GF-D8 (cell line): ENCODE measurements around the gene UTP4.
"Not testable (repeated sequence)": the region's sequence is repeated elsewhere in the genome, so short reads cannot be mapped to it uniquely, and the experiment has no call there.

ENCODE experiments used
- DNase-seq: peaks from one replicate; lab custom pipeline; 2025; lab: John Stamatoyannopoulos, UW

The UTP4 gene

DNA sequence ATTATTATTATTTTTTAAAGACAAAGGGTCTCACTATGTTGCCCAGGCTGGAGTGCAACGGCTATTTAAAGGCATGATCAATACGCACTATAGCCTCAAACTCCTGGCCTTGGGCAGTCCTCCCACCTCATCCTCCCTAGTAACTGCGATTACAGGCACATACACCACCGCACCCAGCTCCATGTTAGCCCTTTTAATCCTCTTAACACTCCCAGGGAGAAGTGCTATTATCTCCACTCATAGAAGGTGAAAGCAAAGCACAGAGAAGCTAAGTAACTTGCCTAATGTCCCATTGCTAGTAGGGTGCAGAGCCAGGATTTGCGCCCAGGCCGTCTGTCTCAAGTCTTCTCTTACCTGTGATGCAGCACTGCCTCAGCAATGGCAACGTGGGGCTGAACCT, 22.0 kb upstream of the UTP4 start:
- DNase-seq: no peak

DNA sequence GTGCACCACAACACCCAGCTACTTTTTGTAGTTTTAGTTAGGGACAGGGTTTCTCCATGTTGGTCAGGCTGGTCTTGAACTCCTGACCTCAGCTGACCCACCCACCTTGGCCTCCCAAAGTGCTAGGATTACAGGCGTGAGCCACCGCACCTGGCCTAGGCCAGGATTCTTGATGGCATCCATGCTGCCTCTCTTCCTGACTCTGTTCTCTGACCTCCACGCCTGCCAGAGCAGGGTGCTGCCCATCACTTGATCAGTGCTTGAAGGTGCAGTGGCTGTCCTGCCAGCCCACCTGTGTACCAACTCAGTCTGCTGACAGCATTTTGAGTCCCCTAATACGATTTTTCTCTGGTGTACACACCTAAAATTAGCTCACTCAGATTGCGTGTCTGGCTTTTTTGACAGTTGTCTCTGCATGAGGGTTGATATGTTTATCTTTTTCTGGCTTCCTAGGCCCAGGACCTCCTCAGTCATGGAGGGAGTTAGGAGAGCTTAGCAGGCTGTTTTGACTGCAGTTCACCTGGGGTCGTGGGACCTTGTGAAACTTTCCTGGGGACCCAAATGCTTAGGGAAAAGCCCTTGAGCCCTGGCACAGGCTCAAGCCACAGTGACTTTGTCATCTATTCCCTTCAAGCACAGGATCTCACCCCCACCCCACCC, 21.1 kb upstream of the UTP4 start:
- no peak for DNase-seq

DNA sequence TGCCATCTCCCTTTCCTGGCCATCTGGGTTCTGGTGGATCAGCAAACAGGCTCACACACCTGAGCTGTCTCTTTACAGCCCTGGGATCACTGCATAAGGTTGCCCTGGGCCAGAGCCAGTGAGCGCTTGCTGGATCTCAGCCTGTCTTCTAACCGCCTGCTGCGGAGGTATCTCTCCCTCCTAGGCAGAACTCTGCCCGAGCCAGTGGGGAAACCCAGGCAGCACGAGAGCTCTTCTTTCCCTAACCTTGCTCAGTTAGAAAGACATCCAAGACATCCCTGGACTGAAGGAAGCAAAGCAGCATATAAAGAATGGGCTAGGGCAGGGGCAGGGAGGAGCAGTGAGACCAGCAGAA, 20.6 kb upstream of the UTP4 start:
- DNase-seq: no peak

DNA sequence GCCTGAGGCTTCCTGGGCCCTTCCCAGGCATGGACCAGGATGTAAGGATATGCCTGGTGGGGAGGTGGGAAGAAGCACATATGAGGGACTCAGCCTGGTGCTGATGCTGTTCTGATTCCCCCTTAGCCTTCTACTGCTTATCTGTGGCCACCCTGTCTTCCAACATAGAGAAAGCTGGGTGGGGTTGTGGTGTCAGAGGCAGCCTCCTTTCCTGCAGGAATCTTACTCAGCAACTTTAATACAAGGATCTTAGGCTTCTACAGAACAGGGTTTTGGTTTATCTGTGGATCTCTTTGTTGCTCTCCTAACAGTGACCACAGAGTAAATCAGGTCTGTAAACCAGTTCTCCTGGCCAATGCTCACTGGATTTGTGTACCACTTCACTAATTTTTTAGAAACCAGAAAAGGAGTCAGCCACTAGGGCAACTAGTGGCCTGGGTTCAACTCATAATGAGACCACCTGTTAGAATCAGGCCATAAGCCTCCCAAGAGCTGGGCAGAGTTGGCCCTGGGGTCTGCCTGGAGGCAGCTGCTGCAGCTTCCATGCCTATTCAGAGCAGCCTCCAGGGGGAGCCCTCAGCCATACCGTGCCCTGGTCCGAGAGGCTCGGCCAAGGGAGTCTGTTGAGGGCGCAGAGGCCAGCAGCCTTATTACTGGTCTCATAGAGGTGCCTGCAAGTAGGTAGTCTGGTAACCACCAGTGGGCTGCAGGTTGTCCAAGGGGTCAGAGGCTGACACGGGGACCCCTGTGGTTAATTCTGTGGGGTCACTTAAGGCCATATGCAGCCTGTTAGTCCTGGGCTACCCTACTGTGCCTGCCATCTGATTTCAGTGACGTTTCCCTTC, 19.9 kb upstream of the UTP4 start:
- DNase-seq: no peak

DNA sequence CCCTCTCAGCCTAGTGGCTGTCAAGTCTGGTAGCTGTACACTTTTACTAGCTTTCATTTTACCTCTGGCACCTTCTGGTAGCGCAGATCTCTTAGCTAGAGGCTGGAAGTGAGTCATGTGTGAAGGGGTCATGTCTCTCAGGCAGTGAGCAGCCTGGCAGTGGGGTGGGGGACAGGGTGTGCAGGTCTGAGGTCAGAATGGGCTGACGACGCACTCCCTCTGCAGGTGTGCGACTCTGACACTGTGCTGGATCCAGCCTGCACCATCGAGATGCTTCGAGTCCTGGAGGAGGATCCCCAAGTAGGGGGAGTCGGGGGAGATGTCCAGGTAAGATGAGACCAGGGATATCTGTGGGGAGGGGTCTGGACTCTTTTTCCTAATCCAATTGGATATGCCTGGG, 19.2 kb upstream of the UTP4 start:
- DNase-seq: no peak

DNA sequence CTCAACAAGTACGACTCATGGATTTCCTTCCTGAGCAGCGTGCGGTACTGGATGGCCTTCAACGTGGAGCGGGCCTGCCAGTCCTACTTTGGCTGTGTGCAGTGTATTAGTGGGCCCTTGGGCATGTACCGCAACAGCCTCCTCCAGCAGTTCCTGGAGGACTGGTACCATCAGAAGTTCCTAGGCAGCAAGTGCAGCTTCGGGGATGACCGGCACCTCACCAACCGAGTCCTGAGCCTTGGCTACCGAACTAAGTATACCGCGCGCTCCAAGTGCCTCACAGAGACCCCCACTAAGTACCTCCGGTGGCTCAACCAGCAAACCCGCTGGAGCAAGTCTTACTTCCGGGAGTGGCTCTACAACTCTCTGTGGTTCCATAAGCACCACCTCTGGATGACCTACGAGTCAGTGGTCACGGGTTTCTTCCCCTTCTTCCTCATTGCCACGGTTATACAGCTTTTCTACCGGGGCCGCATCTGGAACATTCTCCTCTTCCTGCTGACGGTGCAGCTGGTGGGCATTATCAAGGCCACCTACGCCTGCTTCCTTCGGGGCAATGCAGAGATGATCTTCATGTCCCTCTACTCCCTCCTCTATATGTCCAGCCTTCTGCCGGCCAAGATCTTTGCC, 18.0 kb upstream of the UTP4 start:
- DNase-seq: no peak

DNA sequence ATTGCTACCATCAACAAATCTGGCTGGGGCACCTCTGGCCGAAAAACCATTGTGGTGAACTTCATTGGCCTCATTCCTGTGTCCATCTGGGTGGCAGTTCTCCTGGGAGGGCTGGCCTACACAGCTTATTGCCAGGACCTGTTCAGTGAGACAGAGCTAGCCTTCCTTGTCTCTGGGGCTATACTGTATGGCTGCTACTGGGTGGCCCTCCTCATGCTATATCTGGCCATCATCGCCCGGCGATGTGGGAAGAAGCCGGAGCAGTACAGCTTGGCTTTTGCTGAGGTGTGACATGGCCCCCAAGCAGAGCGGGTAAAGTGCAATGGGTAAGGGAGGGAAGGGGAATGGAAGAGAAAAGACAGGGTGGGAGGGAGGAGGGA, 17.5 kb upstream of the UTP4 start:
- no peak for DNase-seq

DNA sequence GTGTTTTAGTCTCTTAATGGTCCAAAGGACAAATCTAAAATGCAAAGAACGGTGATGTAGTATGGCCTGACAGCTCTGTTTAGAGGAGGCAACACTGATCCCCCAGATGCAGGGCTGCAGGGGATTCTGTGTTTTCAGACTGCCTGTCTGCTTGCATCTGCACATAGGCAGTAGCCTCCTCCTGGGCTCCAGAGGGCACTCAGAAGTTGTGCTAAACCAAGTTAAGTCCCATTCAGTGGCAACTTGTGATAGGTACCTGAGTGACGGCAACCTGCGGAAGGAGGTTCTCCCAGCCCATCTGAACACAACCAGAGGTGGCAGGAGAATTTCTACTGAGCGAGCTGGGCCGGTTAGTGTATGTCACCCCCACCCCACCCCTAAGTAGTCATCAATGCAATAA, 17.1 kb upstream of the UTP4 start:
- DNase-seq: no peak

DNA sequence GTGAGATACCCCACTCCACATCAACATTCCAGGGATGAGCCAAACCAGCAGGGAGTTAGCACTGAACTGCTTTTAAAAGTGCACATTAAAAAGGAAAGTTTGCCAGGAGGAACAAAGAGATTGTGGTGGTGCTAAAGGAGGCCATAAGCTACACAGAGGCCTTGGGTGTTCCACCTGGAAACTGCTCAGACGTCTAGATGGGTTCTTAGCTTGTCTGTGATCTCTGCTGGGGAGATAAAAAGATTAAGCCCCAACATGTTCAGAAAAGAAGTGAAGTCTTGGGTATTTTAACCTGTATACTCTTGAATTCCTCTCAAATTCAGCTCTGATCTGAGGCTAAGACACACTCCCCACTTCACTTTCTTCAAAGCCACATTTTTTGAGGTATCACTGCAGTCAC, 16.6 kb upstream of the UTP4 start:
- DNase-seq: no peak

DNA sequence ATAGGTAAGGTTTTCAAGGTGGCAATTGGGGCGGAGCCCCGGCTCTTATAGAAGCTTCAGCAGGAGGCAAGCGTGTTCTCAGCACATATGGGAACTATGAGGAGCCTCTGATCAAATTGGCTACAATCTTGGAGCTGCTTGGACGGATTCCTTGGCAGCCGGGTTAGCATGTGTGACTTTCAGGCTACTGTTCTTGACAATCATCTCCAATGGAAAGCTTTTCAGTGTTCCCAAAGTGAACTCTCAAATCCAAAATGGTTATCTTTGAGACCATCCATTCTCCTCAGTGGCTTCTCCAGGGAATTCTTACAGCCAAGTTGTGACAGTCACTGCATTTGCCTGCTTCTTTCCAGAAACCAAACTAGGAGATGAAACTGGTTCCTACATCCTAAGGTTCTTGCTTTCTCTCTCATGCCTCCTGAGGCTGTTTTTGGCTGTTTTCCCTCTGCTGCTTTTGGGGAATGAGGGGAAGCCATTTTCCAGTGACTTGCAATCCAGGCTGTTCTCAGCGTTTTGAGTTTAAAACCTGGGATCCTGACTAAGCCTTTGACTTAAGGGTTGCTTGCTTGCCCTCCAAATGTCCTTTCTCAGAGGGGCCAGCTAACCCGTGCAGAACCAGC, 16.1 kb upstream of the UTP4 start:
- DNase-seq: no peak

DNA sequence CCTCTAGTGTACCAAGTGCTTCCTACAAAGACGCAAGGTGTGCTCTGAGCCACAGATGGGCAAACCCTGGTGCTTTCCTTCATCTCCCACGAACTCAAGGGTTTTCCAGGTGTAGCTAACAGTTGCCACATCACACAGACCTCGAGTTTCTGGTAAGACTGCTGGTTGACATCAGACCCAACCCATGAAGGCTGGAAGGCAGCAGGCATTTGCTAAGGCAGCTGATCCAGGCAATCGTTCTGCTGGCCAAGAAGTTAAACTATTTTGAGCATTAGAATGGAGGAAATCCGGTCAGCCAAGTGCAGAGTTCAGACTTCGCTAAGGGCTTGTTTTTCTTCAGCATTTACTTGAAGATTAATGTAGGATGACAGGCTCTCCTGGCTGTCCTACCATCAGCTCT, 15.5 kb upstream of the UTP4 start:
- DNase-seq: no peak

DNA sequence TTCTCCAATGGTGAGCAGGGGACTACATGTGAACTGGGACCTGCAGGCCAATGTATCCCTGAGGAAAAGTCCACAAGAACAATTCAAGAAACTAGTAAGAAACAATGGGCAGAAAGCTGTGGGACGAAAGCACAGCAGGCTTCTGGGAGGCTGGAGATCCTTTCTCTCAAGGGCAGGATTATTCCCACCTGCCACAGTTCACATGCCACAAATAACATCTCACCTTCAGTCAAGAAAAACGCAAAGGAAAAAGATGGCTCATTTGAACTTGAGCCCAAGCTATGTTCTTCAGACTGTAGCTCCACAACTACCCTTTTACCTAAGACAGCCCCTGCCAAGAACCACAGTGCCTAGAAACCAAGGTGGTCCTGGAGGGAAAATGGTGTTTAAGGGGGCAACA, 14.0 kb upstream of the UTP4 start:
- DNase-seq: no peak

DNA sequence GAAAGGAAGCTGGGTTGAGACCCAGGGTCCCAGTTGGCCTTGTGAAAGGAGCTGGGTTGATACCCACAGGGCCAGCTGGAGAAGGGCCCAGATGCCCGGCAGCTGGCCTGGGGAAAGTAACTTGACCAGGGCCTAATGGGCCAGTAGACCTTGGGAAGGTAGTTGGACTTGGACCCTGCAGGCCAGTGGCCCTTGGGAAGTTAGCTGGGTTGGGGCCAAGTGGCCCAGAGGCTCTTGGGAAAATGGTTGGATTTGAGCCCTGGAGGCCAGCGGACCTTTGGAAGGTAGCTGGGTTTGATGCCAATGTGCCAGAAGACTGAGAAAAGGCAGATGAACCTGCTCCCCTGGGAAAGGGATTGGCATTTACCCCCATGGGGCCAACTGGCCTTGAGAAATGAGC, 13.5 kb upstream of the UTP4 start:
- DNase-seq: no peak

DNA sequence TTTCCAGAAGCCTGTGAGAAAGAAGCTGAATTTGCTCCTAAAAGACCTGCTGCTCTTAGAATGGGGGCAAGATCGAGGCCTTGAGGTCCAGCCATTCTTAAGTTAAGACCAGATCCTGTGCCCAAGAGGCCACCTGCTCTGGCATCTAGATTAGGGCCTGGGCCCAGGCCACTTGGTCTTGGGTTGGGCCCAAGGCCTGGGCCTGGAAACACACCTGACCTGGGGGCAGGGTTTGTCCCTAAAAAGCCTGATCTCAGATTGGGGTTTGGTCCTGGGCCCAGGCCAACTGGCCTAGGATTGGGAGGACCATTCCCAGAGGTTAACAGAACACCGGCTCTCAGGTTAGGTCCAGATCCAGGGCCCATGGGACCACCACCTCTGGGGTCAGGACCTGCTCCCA, 12.9 kb upstream of the UTP4 start:
- no peak for DNase-seq

DNA sequence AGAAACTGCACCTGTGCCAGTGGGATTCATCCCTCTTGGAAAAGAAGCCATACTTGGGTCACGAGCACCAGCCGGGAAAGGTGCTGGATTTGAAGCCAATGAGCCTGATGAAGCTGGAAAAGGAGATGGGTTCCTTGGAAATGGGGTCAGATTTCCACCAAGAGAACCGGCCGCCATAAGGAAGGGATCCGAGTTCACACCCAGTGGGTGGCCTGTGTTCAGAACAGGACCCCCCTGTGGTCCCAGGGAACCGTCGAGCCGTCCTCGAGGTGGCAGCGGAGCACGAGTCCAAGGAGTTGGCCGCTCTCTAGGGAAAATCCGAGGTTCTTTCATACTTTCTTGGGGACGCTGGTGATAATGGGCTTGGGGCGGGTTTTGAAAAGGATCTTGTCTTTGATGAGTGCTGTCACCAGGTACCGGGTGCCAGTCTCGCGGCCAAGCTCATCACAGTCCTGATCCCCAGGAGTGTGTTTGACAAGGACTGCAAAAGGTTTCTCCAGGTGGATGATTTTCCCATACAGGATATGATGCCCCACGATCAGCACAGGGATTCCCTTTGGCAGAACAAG, 12.3 kb upstream of the UTP4 start:
- no peak for DNase-seq

DNA sequence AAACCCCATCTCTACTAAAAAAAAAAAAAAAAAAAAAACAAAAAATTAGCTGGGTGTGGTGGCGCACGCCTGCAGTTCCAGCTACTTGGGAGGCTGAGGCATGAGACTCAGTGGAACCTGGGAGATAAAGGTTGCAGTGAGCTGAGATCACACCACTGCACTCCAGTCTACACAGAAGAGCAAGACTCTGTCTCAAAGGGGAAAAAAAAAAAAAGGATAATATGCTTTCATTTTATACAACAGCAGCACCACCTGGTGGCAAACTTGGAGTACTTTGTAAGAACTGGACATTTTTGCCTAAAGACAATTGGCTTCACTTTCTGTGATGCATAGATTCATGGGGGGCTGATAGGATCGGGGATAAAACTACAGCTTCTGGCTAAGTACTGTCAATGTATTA, 8.5 kb upstream of the UTP4 start:
- DNase-seq: peak; percentile 20

DNA sequence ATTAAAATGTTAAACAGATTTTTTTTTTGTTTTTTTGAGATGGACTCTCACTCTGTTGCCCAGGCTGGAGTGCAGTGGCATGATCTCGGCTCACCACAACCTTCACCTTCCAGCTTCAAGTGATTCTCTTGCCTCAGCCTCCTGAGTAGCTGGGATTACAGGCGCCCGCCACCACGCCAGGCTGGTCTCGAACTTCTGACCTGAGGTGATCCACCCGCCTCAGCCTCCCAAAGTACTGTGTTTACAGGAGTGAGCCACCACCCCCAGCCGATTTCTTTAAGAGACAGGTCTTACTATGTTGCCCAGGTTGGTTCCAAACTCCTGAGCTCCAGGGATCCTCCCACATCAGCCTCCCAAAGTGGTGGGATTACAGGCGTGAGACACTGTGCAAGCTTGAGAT, 8.0 kb upstream of the UTP4 start:
- not testable (repeated sequence) for DNase-seq

DNA sequence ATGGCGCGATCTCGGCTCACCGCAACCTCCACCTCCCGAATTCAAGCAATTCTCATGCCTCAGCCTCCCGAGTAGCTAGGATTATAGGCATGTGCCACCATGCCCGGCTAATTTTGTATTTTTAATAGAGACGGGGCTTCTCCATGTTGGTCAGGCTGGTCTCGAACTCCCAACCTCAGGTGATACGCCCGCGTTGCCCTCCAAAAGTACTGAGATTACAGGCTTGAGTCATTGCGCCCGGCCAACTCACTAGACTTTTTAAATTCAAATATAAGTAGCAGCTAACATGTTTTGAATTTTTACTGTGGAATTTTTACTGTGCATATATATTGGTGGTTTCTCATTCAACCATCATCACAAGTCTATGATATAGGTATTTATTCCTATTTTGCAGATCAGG, 7.5 kb upstream of the UTP4 start:
- DNase-seq: not testable (repeated sequence)

DNA sequence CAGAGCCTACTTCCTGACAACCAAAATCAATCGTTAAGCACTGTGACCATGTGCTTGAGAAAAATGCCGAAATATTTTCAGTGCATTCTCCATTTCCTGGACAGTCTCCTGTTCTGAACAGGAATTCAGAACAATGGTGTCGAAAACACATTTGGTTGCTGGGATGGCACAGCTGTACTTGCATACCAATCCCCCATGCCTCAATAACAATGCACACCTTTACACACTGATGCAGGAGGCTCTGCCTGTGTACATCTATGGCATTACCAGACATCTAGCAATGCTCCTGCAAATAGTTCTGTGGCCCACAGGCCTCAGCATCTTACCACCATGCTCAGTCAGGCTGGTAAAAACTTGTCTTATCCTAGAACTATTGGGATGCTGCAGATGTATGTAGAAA, 6.2 kb upstream of the UTP4 start:
- DNase-seq: no peak

DNA sequence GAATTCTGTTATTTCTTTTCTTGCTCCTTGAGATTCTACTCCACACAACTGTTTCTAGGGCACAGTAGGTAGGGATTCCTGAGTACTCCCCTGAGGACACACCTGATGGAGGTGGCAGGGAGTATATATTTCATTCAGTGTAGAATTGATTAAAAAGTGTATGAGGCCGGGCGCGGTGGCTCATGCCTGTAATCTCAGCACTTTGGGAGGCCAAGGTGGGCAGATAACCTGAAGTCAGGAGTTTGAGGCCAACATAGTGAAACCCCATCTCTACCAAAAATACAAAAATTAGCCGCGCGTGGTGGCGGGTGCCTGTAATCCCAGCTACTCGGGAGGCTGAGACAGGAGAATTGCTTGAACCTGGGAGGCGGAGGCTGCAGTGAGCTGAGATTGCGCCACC, 5.6 kb upstream of the UTP4 start:
- not testable (repeated sequence) for DNase-seq

DNA sequence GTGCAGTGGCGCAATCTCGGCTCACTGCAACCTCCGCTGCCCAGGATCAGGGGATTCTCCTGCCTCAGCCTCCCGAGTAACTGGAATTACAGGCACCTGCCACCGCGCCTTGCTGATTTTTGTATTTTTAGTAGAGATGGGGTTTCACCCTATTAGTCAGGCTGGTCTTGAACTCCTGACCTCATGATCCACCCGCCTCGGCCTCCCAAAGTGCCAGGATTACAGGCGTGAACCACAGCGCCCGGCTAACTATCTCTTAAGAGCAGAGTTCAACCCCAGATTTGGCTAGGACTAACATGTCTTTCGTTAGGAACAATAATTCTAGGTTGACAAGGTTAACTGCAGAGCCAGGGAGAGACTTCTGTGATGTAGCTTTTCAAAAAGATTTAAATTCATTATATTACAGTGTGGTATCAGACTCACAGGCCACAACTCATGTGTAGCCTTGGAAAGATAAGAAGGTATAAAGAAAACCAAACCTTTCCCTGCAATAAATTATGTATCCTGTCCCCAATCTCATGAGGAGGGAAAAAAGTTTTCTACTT, 4.4 kb upstream of the UTP4 start:
- no peak for DNase-seq

DNA sequence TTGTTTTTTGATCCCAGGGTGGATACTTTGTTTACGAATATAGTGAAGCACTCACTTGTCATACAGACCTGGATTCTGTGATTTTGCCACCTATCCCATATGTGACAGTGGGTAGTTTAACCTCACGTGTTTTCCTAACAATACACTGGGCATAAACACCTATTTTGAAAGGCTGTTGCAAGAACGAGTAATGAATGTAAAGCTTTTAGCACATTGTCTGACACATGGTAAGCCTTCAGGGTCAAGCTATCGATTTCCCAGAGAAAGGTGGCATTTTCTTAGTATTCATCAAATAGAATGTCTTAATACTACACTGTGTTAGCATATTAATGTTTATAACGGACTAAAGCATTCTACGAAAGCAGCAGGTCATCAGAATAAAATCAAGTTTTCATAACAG, 2.0 kb upstream of the UTP4 start:
- DNase-seq: no peak
